Tibial artery (tissue), 4 donors: ENCODE results near the gene FBN1.

Source experiments
- DNase-seq, 2 donors: peaks; one replicate each; pipeline ENCODE4 v3.0.0-alpha.2; 2019
- H3K27ac ChIP-seq, 2 donors: fragments of 200-600 bp; sonication (generic) in 1 of 2; 1 replicate in 1 of 2; 2 replicates in 1 of 2; pipeline ENCODE4 v1.5.1; 2018 to 2019; ENCODE audit warnings: mild to moderate bottlenecking in 1 of 2
- H3K27me3 ChIP-seq, 2 donors: fragments of 200-600 bp; sonication (generic) in 1 of 2; one replicate each; pipeline versions ENCODE4 v1.5.1 to v1.6.0; 2016 to 2019
- H3K36me3 ChIP-seq, 3 donors: fragments of 200-600 bp; sonication (generic) in 2 of 3; one replicate each; pipeline ENCODE4 v1.5.1; 2016 to 2019; ENCODE audit warnings: mild to moderate bottlenecking in 2 of 3
- H3K4me1 ChIP-seq, 4 donors: fragments of 200-600 bp; sonication (generic) in 2 of 4; 1 replicate in 3 of 4; 2 replicates in 1 of 4; pipeline ENCODE4 v1.5.1; 2016 to 2019
- H3K4me3 ChIP-seq, 2 donors: fragments of 200-600 bp; sonication (generic) in 1 of 2; 1 replicate in 1 of 2; 2 replicates in 1 of 2; pipeline ENCODE4 v1.5.1; 2018 to 2019; ENCODE audit warnings: mild to moderate bottlenecking in 2 of 2
- H3K9me3 ChIP-seq, 3 donors: fragments of 200-600 bp; sonication (generic) in 1 of 3; one replicate each; pipeline ENCODE4 v1.5.1; 2016 to 2019
- CTCF ChIP-seq, 2 experiments: fragments of 200-600 bp in 1 of 2; fragments of 450-650 bp in 1 of 2; IDR thresholded peaks; one replicate each; pipeline ENCODE4 v1.5.1; 2017 to 2019; ENCODE audit warnings: antibody characterized with exemption in 2 of 2, mild to moderate bottlenecking in 1 of 2, moderate library complexity in 1 of 2
- intact Hi-C: fragments of 100-400 bp; cut with DNase I; formaldehyde crosslinking; loops from one replicate; pipeline ENCODE4 v1.15.0; 2023; ENCODE audit warnings: low total_unique reads

The FBN1 gene

GRCh38 chr15:48556159-48556897 lies 89.2 kb downstream of the FBN1 start:
- Histone ChIP-seq H3K27me3 (no peaks in the 10 kb centered on the region), H3K9me3 (no peaks in the 10 kb centered on the region), H3K4me1 (peaks cover 0 to 35% (median 16%) of the 10 kb centered on the region in 4 donors), H3K4me3 (no peak overlapping the region), H3K36me3 (no peaks in the 10 kb centered on the region), H3K27ac (no peak overlapping the region)
- no peak for DNase-seq
- no peak for TF ChIP-seq CTCF (IDR thresholded peaks at IDR 0.05)
- intact Hi-C loops, result no loop called here

- no peaks in the 10 kb centered on the region for H3K27me3 ChIP-seq
- peaks cover 0 to 26% (median 15%) of the 10 kb centered on the region in 4 donors for H3K4me1 ChIP-seq
- TF ChIP-seq CTCF (IDR thresholded peaks at IDR 0.05), result no peak
- no peak overlapping the region for H3K27ac ChIP-seq
- H3K4me3 ChIP-seq, result no peak overlapping the region
- DNase-seq, result no peak
- no peaks in the 10 kb centered on the region for H3K36me3 ChIP-seq
- intact Hi-C loops, result no loop called here
- H3K9me3 ChIP-seq, result no peaks in the 10 kb centered on the region
These were observed 90.1 kb downstream of the FBN1 start for GRCh38 chr15:48555241-48555881.

- no peak overlapping the region for H3K27ac ChIP-seq
- no peaks in the 10 kb centered on the region for H3K27me3 ChIP-seq
- no peaks in the 10 kb centered on the region for H3K9me3 ChIP-seq
- intact Hi-C loops, result no loop called here
- H3K36me3 ChIP-seq, result no peaks in the 10 kb centered on the region
- H3K4me1 ChIP-seq, result peaks cover 0 to 13% (median 5%) of the 10 kb centered on the region in 4 donors
- DNase-seq, result no peak
- no peak overlapping the region for H3K4me3 ChIP-seq
- no peak for TF ChIP-seq CTCF (IDR thresholded peaks at IDR 0.05)
These were observed 91.4 kb downstream of the FBN1 start for GRCh38 chr15:48554112-48554511.

DNA sequence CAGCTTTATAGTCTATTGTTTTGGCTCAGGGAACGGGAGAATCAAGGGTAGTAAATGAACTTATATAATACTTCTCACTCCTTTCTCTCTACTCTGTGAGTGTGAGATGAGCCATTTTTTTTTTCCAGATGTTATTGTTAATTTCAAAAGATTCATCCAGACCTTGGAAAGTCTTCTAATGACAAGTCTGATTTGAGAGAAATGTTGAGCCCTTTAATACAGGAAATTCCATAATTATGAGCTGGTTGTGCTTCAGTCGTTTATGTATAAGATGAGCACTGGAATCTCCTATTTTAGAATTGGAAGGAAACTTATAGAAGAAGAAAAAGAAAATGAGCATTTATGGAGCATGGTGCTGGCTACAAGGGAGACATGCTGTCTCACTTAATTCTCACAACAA lies 92.0 kb downstream of the FBN1 start:
- Histone ChIP-seq H3K9me3 (no peaks in the 10 kb centered on the region), H3K4me3 (no peak overlapping the region), H3K36me3 (no peaks in the 10 kb centered on the region), H3K4me1 (peaks cover 0 to 8% (median 1%) of the 10 kb centered on the region in 4 donors), H3K27ac (no peak overlapping the region), H3K27me3 (no peaks in the 10 kb centered on the region)
- TF ChIP-seq CTCF (IDR thresholded peaks at IDR 0.05), result no peak
- DNase-seq, result no peak
- intact Hi-C loops, result no loop called here

DNA sequence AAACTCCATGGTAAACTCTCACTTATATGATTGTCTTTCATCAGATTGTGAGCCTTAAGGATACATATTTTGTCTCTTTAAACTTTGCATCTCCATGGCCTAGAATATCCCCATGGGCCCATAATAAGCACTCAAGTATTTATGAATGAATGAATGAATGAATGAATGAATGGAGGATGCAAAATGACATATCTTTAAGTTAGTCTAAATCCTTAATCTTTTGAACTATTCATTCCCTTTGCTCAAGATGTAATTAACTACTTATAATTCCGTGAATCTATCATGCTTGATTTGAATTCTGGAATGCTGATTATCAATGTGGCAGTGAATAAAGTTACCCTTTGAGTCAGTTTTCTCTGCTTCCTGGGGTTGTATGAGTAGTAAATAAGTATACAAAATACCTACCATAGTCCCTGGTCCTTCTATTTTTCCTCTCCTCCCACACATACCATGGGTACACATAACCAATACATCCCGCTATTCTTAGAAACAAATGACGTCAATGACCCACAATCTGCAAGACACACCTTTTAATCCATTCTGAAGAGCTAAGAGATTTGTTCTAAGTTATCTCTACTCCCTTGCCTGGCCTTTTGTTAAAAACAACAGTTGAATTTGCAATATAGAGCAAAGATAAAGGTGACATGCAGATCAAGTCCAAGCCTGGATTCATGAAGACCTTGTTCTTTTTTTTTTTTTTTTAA lies 94.5 kb downstream of the FBN1 start:
- DNase-seq, result no peak
- Histone ChIP-seq H3K4me1 (peaks cover 0 to 19% (median 4%) of the 10 kb centered on the region in 4 donors), H3K27me3 (no peaks in the 10 kb centered on the region), H3K36me3 (no peaks in the 10 kb centered on the region), H3K4me3 (no peak overlapping the region), H3K27ac (no peak overlapping the region), H3K9me3 (no peaks in the 10 kb centered on the region)
- intact Hi-C loops, result no loop called here
- no peak for TF ChIP-seq CTCF (IDR thresholded peaks at IDR 0.05)
